Right atrium auricular region (tissue), 2 donors: ENCODE measurements around the gene NAP1L1. TPM values are rescaled to one million over a fixed set of nuclear protein-coding genes. Genes with fewer than 3 reads are reported as not detected.

Source experiments
- DNase-seq: peaks from one replicate; pipeline ENCODE4 v3.0.0-alpha.2; 2019; ENCODE audit warnings: low spot score
- H3K27ac ChIP-seq, 2 donors: fragments of 200-600 bp; sonication (generic); 1 replicate in 1 of 2; 2 replicates in 1 of 2; pipeline ENCODE4 v1.5.1; 2016 to 2019
- H3K27me3 ChIP-seq, 2 donors: fragments of 200-600 bp; sonication (generic); one replicate each; pipeline versions ENCODE4 v1.5.1 to v1.6.0; 2017 to 2019
- H3K36me3 ChIP-seq: fragments of 200-600 bp; sonication (generic); one replicate; pipeline ENCODE4 v1.5.1; 2016
- H3K4me1 ChIP-seq, 2 donors: fragments of 200-600 bp; sonication (generic); one replicate each; pipeline versions ENCODE4 v1.5.1 to v1.6.0; 2017 to 2019
- H3K4me3 ChIP-seq, 2 donors: fragments of 200-600 bp; sonication (generic); 1 replicate in 1 of 2; 2 replicates in 1 of 2; pipeline ENCODE4 v1.5.1; 2017 to 2019; ENCODE audit warnings: mild to moderate bottlenecking in 1 of 2, moderate library complexity in 1 of 2
- H3K9me3 ChIP-seq, 2 donors: fragments of 200-600 bp; sonication (generic); one replicate each; pipeline ENCODE4 v1.5.1; 2019
- CTCF ChIP-seq, 2 donors: fragments of 200-600 bp; sonication (generic); IDR thresholded peaks; one replicate each; pipeline ENCODE4 v1.5.1; 2019; ENCODE audit warnings: antibody characterized with exemption in 2 of 2
- total RNA-seq, 2 donors: library from RNA; depleted of rRNA; stranded (reverse); fragments of >200 nt; gene quantifications; one replicate each; pipeline ENCODE4 v1.1.0, GENCODE V29; 2016

The NAP1L1 gene
- total RNA-seq, 2 donors from 2014 or later, result 255 to 332 TPM

GRCh38 chr12:76010732-76011458 is 73.6 kb downstream of the NAP1L1 start:
- Histone ChIP-seq H3K4me1 (no peaks in the 10 kb centered on the region), H3K36me3 (no peaks in the 10 kb centered on the region), H3K27ac (peak overlapping the region in 1 of 2 donors; percentile 7), H3K27me3 (no peaks in the 10 kb centered on the region), H3K4me3 (no peak overlapping the region), H3K9me3 (no peaks in the 10 kb centered on the region)
- no peak for TF ChIP-seq CTCF (IDR thresholded peaks at IDR 0.05)
- DNase-seq, result no peak

GRCh38 chr12:76008428-76008827 is 76.1 kb downstream of the NAP1L1 start:
- no peaks in the 10 kb centered on the region for H3K9me3 ChIP-seq
- no peak overlapping the region for H3K27ac ChIP-seq
- no peaks in the 10 kb centered on the region for H3K4me1 ChIP-seq
- no peak for TF ChIP-seq CTCF (IDR thresholded peaks at IDR 0.05)
- H3K4me3 ChIP-seq, result no peak overlapping the region
- no peaks in the 10 kb centered on the region for H3K27me3 ChIP-seq
- no peaks in the 10 kb centered on the region for H3K36me3 ChIP-seq
- DNase-seq, result no peak

- no peaks in the 10 kb centered on the region for H3K9me3 ChIP-seq
- no peak overlapping the region for H3K27ac ChIP-seq
- no peak overlapping the region for H3K4me3 ChIP-seq
- no peak for DNase-seq
- H3K36me3 ChIP-seq, result no peaks in the 10 kb centered on the region
- no peaks in the 10 kb centered on the region for H3K4me1 ChIP-seq
- H3K27me3 ChIP-seq, result no peaks in the 10 kb centered on the region
- no peak for TF ChIP-seq CTCF (IDR thresholded peaks at IDR 0.05)
Measured at GRCh38 chr12:76007640-76008039, 76.8 kb downstream of the NAP1L1 start.

GRCh38 chr12:76006028-76006925 is 78.2 kb downstream of the NAP1L1 start:
- no peak for TF ChIP-seq CTCF (IDR thresholded peaks at IDR 0.05)
- no peaks in the 10 kb centered on the region for H3K4me1 ChIP-seq

GRCh38 chr12:76003355-76003638 is 81.2 kb downstream of the NAP1L1 start:
- Histone ChIP-seq H3K36me3 (no peaks in the 10 kb centered on the region), H3K9me3 (no peaks in the 10 kb centered on the region), H3K27ac (no peak overlapping the region), H3K4me1 (no peaks in the 10 kb centered on the region), H3K4me3 (no peak overlapping the region), H3K27me3 (no peaks in the 10 kb centered on the region)
- DNase-seq, result no peak
- no peak for TF ChIP-seq CTCF (IDR thresholded peaks at IDR 0.05)

More at GRCh38 chr12:76006028-76006925, 78.2 kb downstream of the NAP1L1 start:
- no peak for DNase-seq
- H3K4me3 ChIP-seq, result no peak overlapping the region
- H3K9me3 ChIP-seq, result no peaks in the 10 kb centered on the region
- H3K27ac ChIP-seq, result no peak overlapping the region
- no peaks in the 10 kb centered on the region for H3K27me3 ChIP-seq
- H3K36me3 ChIP-seq, result no peaks in the 10 kb centered on the region
